PC-3 (cell line): ENCODE results near the gene BARHL1. TPM values are rescaled to one million over a fixed set of nuclear protein-coding genes. Genes with fewer than 3 reads are reported as not detected.

ENCODE experiments used
- ATAC-seq: fragments of 200-7000 bp; cut with Tn5 transposase; 2 replicates; pipeline ENCODE4 v1.9.1; 2020; ENCODE audit warnings: mild to moderate bottlenecking, moderate library complexity
- BruUV-seq: library from RNA; stranded (reverse); fragments of 400-500 nt; replicated peaks from 2 replicates; lab custom pipeline; 2021; lab: Mats Ljungman, UMichigan
- CTCF ChIA-PET: fragments of 300-600 bp; sonication (Branson Sonifier 250); formaldehyde crosslinking; loops from one replicate; lab custom pipeline; 2022; ENCODE audit warnings: antibody characterized with exemption; lab: Charles Lee
- POLR2A ChIA-PET: fragments of 300-600 bp; sonication (Branson Sonifier 250); formaldehyde crosslinking; loops from one replicate; lab custom pipeline; 2022; ENCODE audit warnings: antibody characterized with exemption; ENCODE audit not compliant: unreplicated experiment; lab: Charles Lee
- DNase-seq: peaks from one replicate; pipeline ENCODE4 v3.0.0-alpha.2; 2015
- H2AFZ ChIP-seq: fragments of 300-600 bp; sonication (generic); 2 replicates; pipeline ENCODE4 v1.6.0; 2016; ENCODE audit warnings: antibody characterized with exemption, low read length
- H3F3A ChIP-seq: fragments of 300-600 bp; sonication (generic); one replicate; pipeline ENCODE4 v1.6.0; 2017; ENCODE audit warnings: antibody characterized with exemption, low read length, control low read depth, mild to moderate bottlenecking; ENCODE audit not compliant: unreplicated experiment
- H3K27ac ChIP-seq: fragments of 300-600 bp; sonication (generic); 2 replicates; pipeline ENCODE4 v1.5.1; 2016; ENCODE audit warnings: mild to moderate bottlenecking, low read length
- H3K27me3 ChIP-seq: fragments of 300-600 bp; sonication (generic); 2 replicates; pipeline ENCODE4 v1.6.1; 2016; ENCODE audit warnings: low read length, mixed read lengths
- H3K36me3 ChIP-seq: fragments of 300-600 bp; sonication (generic); 2 replicates; pipeline ENCODE4 v1.6.1; 2016; ENCODE audit warnings: low read depth, mixed run types, low read length, mixed read lengths
- H3K4me1 ChIP-seq: fragments of 300-600 bp; sonication (generic); 2 replicates; pipeline ENCODE4 v1.5.1; 2016; ENCODE audit warnings: low read length; ENCODE audit not compliant: insufficient read depth
- H3K4me2 ChIP-seq: fragments of 300-600 bp; sonication (generic); 2 replicates; pipeline ENCODE4 v1.6.0; 2016; ENCODE audit warnings: low read length
- H3K4me3 ChIP-seq: fragments of 300-600 bp; sonication (generic); 2 replicates; pipeline ENCODE4 v1.5.1; 2016; ENCODE audit warnings: mild to moderate bottlenecking, low read length, mixed read lengths
- H3K79me2 ChIP-seq: fragments of 300-600 bp; sonication (generic); 2 replicates; pipeline ENCODE4 v1.6.1; 2017; ENCODE audit warnings: low read length, mixed read lengths
- H3K9ac ChIP-seq: fragments of 300-600 bp; sonication (generic); 2 replicates; pipeline ENCODE4 v1.6.0; 2016; ENCODE audit warnings: mild to moderate bottlenecking, low read length
- H3K9me2 ChIP-seq: fragments of 300-600 bp; sonication (generic); replicated peaks from 2 replicates; pipeline ENCODE4 v1.6.1; 2016; ENCODE audit warnings: mixed run types, low read length, mixed read lengths
- H3K9me3 ChIP-seq: fragments of 300-600 bp; sonication (generic); 2 replicates; pipeline ENCODE4 v1.6.1; 2016; ENCODE audit warnings: low read length, mixed read lengths
- H4K20me1 ChIP-seq: fragments of 300-600 bp; sonication (generic); 2 replicates; pipeline ENCODE4 v1.6.1; 2016; ENCODE audit warnings: low read length, mixed read lengths
- CTCF ChIP-seq: fragments of 300-600 bp; sonication (generic); conservative IDR thresholded peaks from 2 replicates; pipeline ENCODE4 v1.5.1; 2017; ENCODE audit warnings: antibody characterized with exemption, low read depth, mild to moderate bottlenecking, low read length
- EZH2 ChIP-seq: fragments of 300-600 bp; sonication (generic); IDR thresholded peaks from one replicate; pipeline ENCODE4 v1.6.1; 2017; ENCODE audit warnings: antibody characterized with exemption, mild to moderate bottlenecking, low read length; ENCODE audit not compliant: unreplicated experiment
- EZH2phosphoT487 ChIP-seq: fragments of 300-600 bp; sonication (generic); IDR thresholded peaks from 2 replicates; pipeline ENCODE4 v1.6.1; 2018; ENCODE audit warnings: mild to moderate bottlenecking, antibody characterized with exemption, low read length, borderline replicate concordance
- intact Hi-C: fragments of 100-400 bp; cut with micrococcal nuclease; formaldehyde crosslinking; loops from 2 replicates; pipeline ENCODE4 v1.9.0; 2023
- total RNA-seq: library from RNA; depleted of rRNA; stranded (reverse); fragments of >200 nt; gene quantifications from 2 replicates; pipeline ENCODE4 v1.2.3, GENCODE V29; 2014

Gene BARHL1
- total RNA-seq, 1 experiment from 2014 or later: not detected

- H3K4me1 ChIP-seq: no peaks in the 10 kb centered on the region
- no peak overlapping the region for H3K4me2 ChIP-seq
- no peaks in the 10 kb centered on the region for H4K20me1 ChIP-seq
- H3K79me2 ChIP-seq: no peaks in the 10 kb centered on the region
- H3F3A ChIP-seq: no peaks in the 10 kb centered on the region
- H2AFZ ChIP-seq: no peak overlapping the region
- no peaks in the 10 kb centered on the region for H3K9me2 ChIP-seq
- no peaks in the 10 kb centered on the region for H3K9me3 ChIP-seq
- H3K27ac ChIP-seq: no peak overlapping the region
- intact Hi-C loops: no loop called here
- H3K27me3 ChIP-seq: no peaks in the 10 kb centered on the region
- CTCF ChIA-PET: no interaction called here
- H3K9ac ChIP-seq: no peak overlapping the region
- POLR2A ChIA-PET: no interaction called here
- H3K4me3 ChIP-seq: no peak overlapping the region
- no peak for ATAC-seq
- TF ChIP-seq EZH2: no peak
- no peak for TF ChIP-seq EZH2phosphoT487
- TF ChIP-seq CTCF: no peak
- H3K36me3 ChIP-seq: peaks cover 4% of the 10 kb centered on the region
- no peak for DNase-seq
- BruUV-seq: no TSS peak
Measured at GRCh38 chr9:132596200-132596599, 13.8 kb downstream of the BARHL1 start.

GRCh38 chr9:132597073-132597775 is 14.8 kb downstream of the BARHL1 start:
- Histone ChIP-seq H3K4me2 (no peak overlapping the region), H3K9ac (no peak overlapping the region), H4K20me1 (no peaks in the 10 kb centered on the region), H3K4me3 (no peak overlapping the region), H3K4me1 (no peaks in the 10 kb centered on the region), H3K9me2 (no peaks in the 10 kb centered on the region), H3K27me3 (no peaks in the 10 kb centered on the region), H3F3A (no peaks in the 10 kb centered on the region), H3K79me2 (no peaks in the 10 kb centered on the region), H3K27ac (no peak overlapping the region), H2AFZ (no peak overlapping the region), H3K36me3 (peaks cover 4% of the 10 kb centered on the region), H3K9me3 (no peaks in the 10 kb centered on the region)
- TF ChIP-seq EZH2phosphoT487 (no peak), CTCF (no peak), EZH2 (no peak)
- no peak for ATAC-seq
- DNase-seq: no peak
- no TSS peak for BruUV-seq
- CTCF ChIA-PET: no interaction called here
- POLR2A ChIA-PET: no interaction called here
- intact Hi-C loops: no loop called here

- Histone ChIP-seq H3K4me1 (no peaks in the 10 kb centered on the region), H3F3A (no peaks in the 10 kb centered on the region), H3K9me2 (no peaks in the 10 kb centered on the region), H3K79me2 (no peaks in the 10 kb centered on the region), H3K9me3 (no peaks in the 10 kb centered on the region), H4K20me1 (no peaks in the 10 kb centered on the region), H3K27me3 (no peaks in the 10 kb centered on the region), H3K27ac (no peak overlapping the region), H2AFZ (no peak overlapping the region), H3K36me3 (peaks cover 4% of the 10 kb centered on the region; the same call in 1 of the 2 replicates), H3K4me2 (no peak overlapping the region), H3K4me3 (no peak overlapping the region), H3K9ac (no peak overlapping the region)
- DNase-seq: no peak
- ChIA-PET POLR2A (no interaction called here), CTCF (no interaction called here)
- BruUV-seq: no TSS peak
- TF ChIP-seq EZH2 (no peak), EZH2phosphoT487 (no peak), CTCF (no peak)
- intact Hi-C loops: no loop called here
- ATAC-seq: no peak
Measured at GRCh38 chr9:132600326-132600984, 18.0 kb downstream of the BARHL1 start.
